ENCODE measurements around the gene ROBO1.

ROBO1 gene

GRCh38 chr3:78979028-78979427 lies 788.8 kb downstream of the ROBO1 start:
- no peak for TF ChIP-seq CTCF (IDR thresholded peaks at IDR 0.05)
- Histone ChIP-seq H3K4me1 (ENCODE audit: control insufficient read depth in 1 of 2, insufficient read depth in 1 of 2, low read depth in 1 of 2, low read length in 1 of 2) (no peaks in the 10 kb centered on the region), H3K27me3 (no peaks in the 10 kb centered on the region), H3K9me3 (no peaks in the 10 kb centered on the region), H3K36me3 (no peaks in the 10 kb centered on the region), H3K4me3 (ENCODE audit: low read depth in 1 of 2, low read length in 1 of 2) (no peak overlapping the region), H3K27ac (no peak overlapping the region)

- no peak overlapping the region for H3K27ac ChIP-seq
- H3K36me3 ChIP-seq = no peaks in the 10 kb centered on the region
- H3K27me3 ChIP-seq = no peaks in the 10 kb centered on the region
- H3K9me3 ChIP-seq = no peaks in the 10 kb centered on the region
- H3K4me3 ChIP-seq (ENCODE audit: low read depth in 1 of 2, low read length in 1 of 2) = no peak overlapping the region
- no peak for TF ChIP-seq CTCF (IDR thresholded peaks at IDR 0.05)
- H3K4me1 ChIP-seq (ENCODE audit: control insufficient read depth in 1 of 2, insufficient read depth in 1 of 2, low read depth in 1 of 2, low read length in 1 of 2) = no peaks in the 10 kb centered on the region
Observed at GRCh38 chr3:78978037-78978436, 789.8 kb downstream of the ROBO1 start.

GRCh38 chr3:78977073-78977472 lies 790.7 kb downstream of the ROBO1 start:
- TF ChIP-seq CTCF (IDR thresholded peaks at IDR 0.05) = no peak
- Histone ChIP-seq H3K27me3 (no peaks in the 10 kb centered on the region), H3K4me3 (ENCODE audit: low read depth in 1 of 2, low read length in 1 of 2) (no peak overlapping the region), H3K36me3 (no peaks in the 10 kb centered on the region), H3K9me3 (no peaks in the 10 kb centered on the region), H3K4me1 (ENCODE audit: control insufficient read depth in 1 of 2, insufficient read depth in 1 of 2, low read depth in 1 of 2, low read length in 1 of 2) (no peaks in the 10 kb centered on the region), H3K27ac (no peak overlapping the region)

DNA sequence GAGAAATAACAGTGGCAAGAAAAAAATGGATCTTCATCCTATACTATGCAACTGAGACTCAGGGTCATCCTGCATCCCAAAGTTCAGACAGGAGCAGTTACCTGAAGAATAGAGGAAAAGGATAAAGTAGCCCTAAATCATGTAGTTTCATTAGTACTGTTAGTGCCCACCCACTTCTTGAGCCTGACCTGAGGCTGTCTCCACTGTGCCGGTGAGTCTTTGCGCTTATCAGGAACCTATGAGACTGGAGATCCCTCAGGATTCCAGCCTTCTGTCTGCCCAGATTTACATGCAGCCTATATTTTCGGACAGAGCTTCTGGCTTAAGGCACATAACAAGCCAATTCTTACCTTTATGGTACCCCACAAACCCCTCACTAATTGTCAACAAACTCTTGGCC lies 791.6 kb downstream of the ROBO1 start:
- no peak for TF ChIP-seq CTCF (IDR thresholded peaks at IDR 0.05)
- H3K27ac ChIP-seq = no peak overlapping the region
- H3K4me3 ChIP-seq (ENCODE audit: low read depth in 1 of 2, low read length in 1 of 2) = no peak overlapping the region
- H3K36me3 ChIP-seq = no peaks in the 10 kb centered on the region
- no peaks in the 10 kb centered on the region for H3K27me3 ChIP-seq
- no peaks in the 10 kb centered on the region for H3K4me1 ChIP-seq (ENCODE audit: control insufficient read depth in 1 of 2, insufficient read depth in 1 of 2, low read depth in 1 of 2, low read length in 1 of 2)
- no peaks in the 10 kb centered on the region for H3K9me3 ChIP-seq

DNA sequence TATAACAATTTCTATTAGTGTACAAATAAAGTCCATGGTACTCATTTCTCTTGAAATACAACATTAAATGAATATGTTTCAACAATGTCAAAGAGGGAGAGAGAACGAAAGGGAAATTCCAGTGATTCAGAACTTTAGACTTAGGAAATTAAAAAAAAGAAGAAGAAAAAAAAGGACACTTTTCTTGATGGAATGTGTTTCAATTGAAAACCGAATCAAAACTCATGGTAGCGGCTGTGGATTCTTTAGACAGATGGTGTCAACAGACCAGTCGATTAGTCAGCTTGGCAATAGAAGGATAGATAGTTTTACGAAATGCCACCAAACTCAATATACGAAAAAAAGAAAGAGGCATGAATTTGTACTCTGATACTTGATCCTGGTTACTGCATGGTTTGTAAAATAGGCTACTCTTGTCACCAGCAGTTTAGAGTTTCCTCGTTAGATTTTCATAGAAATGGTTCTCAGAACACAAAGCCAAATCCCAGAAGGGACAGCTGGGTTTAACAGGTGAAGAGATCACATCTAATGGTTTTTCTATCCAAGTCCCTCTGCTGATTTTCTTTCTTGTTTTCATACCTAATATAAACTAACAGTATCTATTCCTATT lies 793.5 kb downstream of the ROBO1 start:
- Histone ChIP-seq H3K36me3 (no peaks in the 10 kb centered on the region), H3K4me1 (ENCODE audit: control insufficient read depth in 1 of 2, insufficient read depth in 1 of 2, low read depth in 1 of 2, low read length in 1 of 2) (no peaks in the 10 kb centered on the region), H3K27ac (no peak overlapping the region), H3K9me3 (no peaks in the 10 kb centered on the region), H3K27me3 (no peaks in the 10 kb centered on the region), H3K4me3 (ENCODE audit: low read depth in 1 of 2, low read length in 1 of 2) (no peak overlapping the region)
- no peak for TF ChIP-seq CTCF (IDR thresholded peaks at IDR 0.05)
